ENCODE measurements around the gene STAC.

DNA sequence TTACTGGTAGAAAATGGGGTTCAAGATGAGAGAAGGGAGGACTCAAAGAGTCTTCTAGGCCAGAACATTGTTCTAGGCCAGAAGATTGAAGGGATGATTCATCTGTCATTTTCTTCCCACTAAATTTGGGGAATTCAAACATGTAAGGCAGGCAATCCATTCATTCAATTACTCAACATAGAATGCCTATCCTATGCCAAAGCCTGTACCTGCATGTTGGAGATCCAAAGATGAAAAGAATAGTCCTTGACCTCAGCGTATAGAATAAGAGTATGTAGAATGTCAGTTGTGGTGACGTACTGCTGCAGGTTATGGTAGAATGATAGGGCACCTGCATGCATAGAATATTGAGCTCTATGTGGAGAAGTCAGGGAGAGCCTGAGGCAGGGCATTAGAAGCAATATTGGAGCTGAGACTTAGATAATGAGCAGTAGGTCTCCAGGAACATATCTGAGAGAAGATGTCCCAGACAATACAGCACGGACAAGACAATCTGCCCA, 49.7 kb downstream of the STAC start:
- TF ChIP-seq, protein P1, sequence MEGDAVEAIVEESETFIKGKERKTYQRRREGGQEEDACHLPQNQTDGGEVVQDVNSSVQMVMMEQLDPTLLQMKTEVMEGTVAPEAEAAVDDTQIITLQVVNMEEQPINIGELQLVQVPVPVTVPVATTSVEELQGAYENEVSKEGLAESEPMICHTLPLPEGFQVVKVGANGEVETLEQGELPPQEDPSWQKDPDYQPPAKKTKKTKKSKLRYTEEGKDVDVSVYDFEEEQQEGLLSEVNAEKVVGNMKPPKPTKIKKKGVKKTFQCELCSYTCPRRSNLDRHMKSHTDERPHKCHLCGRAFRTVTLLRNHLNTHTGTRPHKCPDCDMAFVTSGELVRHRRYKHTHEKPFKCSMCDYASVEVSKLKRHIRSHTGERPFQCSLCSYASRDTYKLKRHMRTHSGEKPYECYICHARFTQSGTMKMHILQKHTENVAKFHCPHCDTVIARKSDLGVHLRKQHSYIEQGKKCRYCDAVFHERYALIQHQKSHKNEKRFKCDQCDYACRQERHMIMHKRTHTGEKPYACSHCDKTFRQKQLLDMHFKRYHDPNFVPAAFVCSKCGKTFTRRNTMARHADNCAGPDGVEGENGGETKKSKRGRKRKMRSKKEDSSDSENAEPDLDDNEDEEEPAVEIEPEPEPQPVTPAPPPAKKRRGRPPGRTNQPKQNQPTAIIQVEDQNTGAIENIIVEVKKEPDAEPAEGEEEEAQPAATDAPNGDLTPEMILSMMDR (IDR thresholded peaks at IDR 0.05), result no peak
- TF ChIP-seq POLR2A (IDR thresholded peaks at IDR 0.05), result no peak
- no peak for TF ChIP-seq EP300 (IDR thresholded peaks at IDR 0.05)
